ENCODE results near the gene FITM2. TPM values are rescaled to one million over a fixed set of nuclear protein-coding genes. Genes with fewer than 3 reads are reported as not detected.

FITM2 gene
- total and polyA plus RNA-seq, 2 donors (not counting 1 experiment from before 2014, with no cell fraction given) = 2.0 to 4.3 TPM

- no peaks in the 10 kb centered on the region for H4K20me1 ChIP-seq (ENCODE audit: control insufficient read depth, insufficient read depth, low read length, poor library complexity, severe bottlenecking)
- no peak overlapping the region for H3K27ac ChIP-seq (ENCODE audit: low read length in 2 of 2)
- Mint-ChIP-seq H3K27me3 (peaks cover under 1% of the 10 kb centered on the region), H3K4me1 (no peaks in the 10 kb centered on the region), H3K27ac (no peak overlapping the region), H3K9me3 (ENCODE audit: insufficient read depth) (no peaks in the 10 kb centered on the region), H3K4me3 (no peak overlapping the region)
- H3K79me2 ChIP-seq (ENCODE audit: control insufficient read depth, insufficient read depth, low read length) = no peaks in the 10 kb centered on the region
- no peak for DNase-seq
- H3K36me3 ChIP-seq (replicated peaks in 1 of 2; ENCODE audit: control extremely low read depth in 1 of 2, control insufficient read depth in 1 of 2, extremely low read depth in 1 of 2, insufficient read depth in 2 of 2, low read length in 1 of 2) = no peaks in the 10 kb centered on the region
- WGBS (ENCODE audit: insufficient coverage) = 80% methylated on average over 7 of the region's 10 CpGs
- ChIA-PET POLR2A (no interaction called here), CTCF (no interaction called here)
- no peaks in the 10 kb centered on the region for H3K4me1 ChIP-seq (ENCODE audit: control insufficient read depth in 2 of 2, insufficient read depth in 2 of 2, low read length in 2 of 2)
- H3K27me3 ChIP-seq (replicated peaks in 1 of 4; ENCODE audit: control extremely low read depth in 1 of 4, control insufficient read depth in 3 of 4, insufficient read depth in 4 of 4, low read length in 3 of 4) = no peaks in the 10 kb centered on the region
- intact Hi-C loops (cut with micrococcal nuclease) = no loop called here
- H3K9ac ChIP-seq (ENCODE audit: low read length) = no peak overlapping the region
- no peak overlapping the region for H2AFZ ChIP-seq (ENCODE audit: insufficient read depth, low read depth, low read length, poor library complexity, severe bottlenecking)
- no peak for TF ChIP-seq EZH2 (IDR thresholded peaks at IDR 0.05; ENCODE audit: borderline replicate concordance, insufficient read depth, low read depth, low read length, poor library complexity, severe bottlenecking)
- no peak for TF ChIP-seq CTCF (IDR thresholded peaks at IDR 0.05)
- H3K4me3 ChIP-seq (ENCODE audit: control extremely low read depth in 1 of 5, extremely low read depth in 1 of 5, insufficient read depth in 1 of 5, low read depth in 2 of 5, low read length in 4 of 5) = no peak overlapping the region
- no peak for ATAC-seq (ENCODE audit: low read depth)
- H3K4me2 ChIP-seq (replicated peaks; ENCODE audit: low read depth, low read length, poor library complexity, severe bottlenecking) = no peak overlapping the region
- H3K9me3 ChIP-seq (ENCODE audit: control extremely low read depth in 1 of 3, control insufficient read depth in 2 of 3, insufficient read depth in 1 of 3, low read length in 2 of 3) = peaks cover 0 to 3% (median 0%) of the 10 kb centered on the region in 3 donors
Measured at GRCh38 chr20:44273231-44274215, 37.5 kb downstream of the FITM2 start.
